ENCODE data around the gene TBX10. TPM values are rescaled to one million over a fixed set of nuclear protein-coding genes. Genes with fewer than 3 reads are reported as not detected.

Gene TBX10
- total and polyA plus RNA-seq, 4 donors = 0.12 to 0.43 TPM; not detected in 2

- H3K9ac ChIP-seq (ENCODE audit: low read depth in 1 of 2, low read length in 2 of 2) = no peak overlapping the region
- peaks cover 13 to 47% (median 37%) of the 10 kb centered on the region in 4 donors for H3K4me1 ChIP-seq (ENCODE audit: control insufficient read depth in 4 of 4, insufficient read depth in 4 of 4, low read length in 3 of 4)
- peak overlapping the region; percentile 50 to 58 for H3K27ac ChIP-seq (ENCODE audit: low read depth in 1 of 2, low read length in 2 of 2)
- 38% methylated on average over 12 of the region's 12 CpGs for WGBS
- peak; percentile 61 for DNase-seq (ENCODE audit: low spot score)
- peaks cover 0 to 3% (median 1%) of the 10 kb centered on the region in 4 donors for H3K36me3 ChIP-seq (ENCODE audit: control insufficient read depth in 4 of 4, insufficient read depth in 3 of 4, low read depth in 1 of 4, low read length in 3 of 4)
- H3K9me3 ChIP-seq (ENCODE audit: control insufficient read depth in 4 of 4, low read length in 3 of 4) = no peaks in the 10 kb centered on the region
- no peak overlapping the region for H3K4me3 ChIP-seq (ENCODE audit: low read depth in 1 of 3, low read length in 3 of 3)
- TF ChIP-seq ZBTB33 (IDR thresholded peaks at IDR 0.05) (no peak), FOXA2 (IDR thresholded peaks at IDR 0.05) (no peak), RAD21 (IDR thresholded peaks at IDR 0.05) (peak in 1 of 2 donors; percentile 47), FOXA1 (IDR thresholded peaks at IDR 0.05) (no peak), REST (IDR thresholded peaks at IDR 0.05) (peak; percentile 39), JUND (IDR thresholded peaks at IDR 0.05) (peak in 1 of 2 donors; percentile 63), RXRA (IDR thresholded peaks at IDR 0.05) (peak; percentile 93 to 95), TAF1 (conservative IDR thresholded peaks at IDR 0.05) (no peak), YY1 (IDR thresholded peaks at IDR 0.05) (peak; percentile 60), HNF4G (IDR thresholded peaks at IDR 0.05) (peak; percentile 91), GABPA (IDR thresholded peaks at IDR 0.05 in 1 of 2, conservative IDR thresholded peaks at IDR 0.05 in 1 of 2) (no peak), ATF3 (IDR thresholded peaks at IDR 0.05) (no peak), SP1 (IDR thresholded peaks at IDR 0.05) (peak; percentile 96), NR2F2 (IDR thresholded peaks at IDR 0.05) (peak; percentile 96), HNF4A (conservative IDR thresholded peaks at IDR 0.05) (peak; percentile 94 to 98)
- TF ChIP-seq, protein P1, sequence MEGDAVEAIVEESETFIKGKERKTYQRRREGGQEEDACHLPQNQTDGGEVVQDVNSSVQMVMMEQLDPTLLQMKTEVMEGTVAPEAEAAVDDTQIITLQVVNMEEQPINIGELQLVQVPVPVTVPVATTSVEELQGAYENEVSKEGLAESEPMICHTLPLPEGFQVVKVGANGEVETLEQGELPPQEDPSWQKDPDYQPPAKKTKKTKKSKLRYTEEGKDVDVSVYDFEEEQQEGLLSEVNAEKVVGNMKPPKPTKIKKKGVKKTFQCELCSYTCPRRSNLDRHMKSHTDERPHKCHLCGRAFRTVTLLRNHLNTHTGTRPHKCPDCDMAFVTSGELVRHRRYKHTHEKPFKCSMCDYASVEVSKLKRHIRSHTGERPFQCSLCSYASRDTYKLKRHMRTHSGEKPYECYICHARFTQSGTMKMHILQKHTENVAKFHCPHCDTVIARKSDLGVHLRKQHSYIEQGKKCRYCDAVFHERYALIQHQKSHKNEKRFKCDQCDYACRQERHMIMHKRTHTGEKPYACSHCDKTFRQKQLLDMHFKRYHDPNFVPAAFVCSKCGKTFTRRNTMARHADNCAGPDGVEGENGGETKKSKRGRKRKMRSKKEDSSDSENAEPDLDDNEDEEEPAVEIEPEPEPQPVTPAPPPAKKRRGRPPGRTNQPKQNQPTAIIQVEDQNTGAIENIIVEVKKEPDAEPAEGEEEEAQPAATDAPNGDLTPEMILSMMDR (IDR thresholded peaks at IDR 0.05; ENCODE audit: low read depth, low read length, missing input control) = no peak
- no peaks in the 10 kb centered on the region for H3K27me3 ChIP-seq (ENCODE audit: control insufficient read depth in 4 of 4, insufficient read depth in 4 of 4, low read length in 3 of 4)
These were observed 7.2 kb downstream of the TBX10 start for GRCh38 chr11:67632175-67632981.
